CD8-positive, alpha-beta memory T cell (primary cell): ENCODE data around the gene RASL11A. TPM values are rescaled to one million over a fixed set of nuclear protein-coding genes. Genes with fewer than 3 reads are reported as not detected.
A peak's percentile ranks its signal among the peaks of the same experiment; 100 is the strongest.
"Not testable (repeated sequence)": the region's sequence is repeated elsewhere in the genome, so short reads cannot be mapped to it uniquely, and the experiment has no call there.

Experiments
- CTCF ChIA-PET: fragments of 350-600 bp; sonication (Branson Sonifier 250); formaldehyde crosslinking; loops from one replicate; lab custom pipeline; 2021; ENCODE audit warnings: antibody characterized with exemption; lab: Charles Lee
- POLR2A ChIA-PET: fragments of 350-600 bp; sonication (Branson Sonifier 250); formaldehyde crosslinking; loops from one replicate; lab custom pipeline; 2021; ENCODE audit warnings: antibody characterized with exemption; lab: Charles Lee
- DNase-seq, 5 donors: peaks; one replicate each; pipeline versions ENCODE4 v3.0.0 to v3.0.0-alpha.2; 2020 to 2022; ENCODE audit warnings: mixed read lengths in 1 of 5
- H3K27ac ChIP-seq: one replicate; pipeline ENCODE4 v1.7.0; 2013; ENCODE audit warnings: low read depth, mild to moderate bottlenecking, low read length, moderate library complexity
- H3K27me3 ChIP-seq: 2 replicates; pipeline ENCODE4 v1.7.0; 2013; ENCODE audit warnings: low read length, mild to moderate bottlenecking; ENCODE audit not compliant: insufficient read depth, poor library complexity, severe bottlenecking
- H3K36me3 ChIP-seq: 2 replicates; pipeline ENCODE4 v1.7.0; 2013; ENCODE audit warnings: mild to moderate bottlenecking, low read length, moderate library complexity; ENCODE audit not compliant: insufficient read depth
- H3K4me1 ChIP-seq: 2 replicates; pipeline ENCODE4 v1.7.0; 2013; ENCODE audit warnings: mild to moderate bottlenecking, low read length, moderate library complexity; ENCODE audit not compliant: insufficient read depth
- H3K4me3 ChIP-seq: 2 replicates; pipeline ENCODE4 v1.7.0; 2013; ENCODE audit warnings: mild to moderate bottlenecking, low read length
- H3K9me3 ChIP-seq: 2 replicates; pipeline ENCODE4 v1.7.0; 2013; ENCODE audit warnings: mild to moderate bottlenecking, low read length
- H3K27ac Mint-ChIP-seq, 8 donors: one replicate each; pipeline ENCODE4 v1.8.0; 2020 to 2021; ENCODE audit warnings: mixed read lengths in 8 of 8, mild to moderate bottlenecking in 6 of 8, inconsistent platforms in 3 of 8, moderate library complexity in 3 of 8
- H3K27me3 Mint-ChIP-seq, 2 donors: one replicate each; pipeline ENCODE4 v1.8.0; 2020 to 2021; ENCODE audit warnings: mixed read lengths in 2 of 2, mild to moderate bottlenecking in 1 of 2, moderate library complexity in 1 of 2
- H3K36me3 Mint-ChIP-seq, 3 donors: one replicate each; pipeline ENCODE4 v1.8.0; 2020 to 2021; ENCODE audit warnings: mixed read lengths in 3 of 3, inconsistent platforms in 1 of 3, mild to moderate bottlenecking in 1 of 3
- H3K4me1 Mint-ChIP-seq, 3 donors: one replicate each; pipeline ENCODE4 v1.8.0; 2020 to 2021; ENCODE audit warnings: mixed read lengths in 3 of 3, inconsistent platforms in 1 of 3, mild to moderate bottlenecking in 1 of 3
- H3K4me3 Mint-ChIP-seq, 7 donors: one replicate each; pipeline ENCODE4 v1.8.0; 2020 to 2021; ENCODE audit warnings: mixed read lengths in 7 of 7, mild to moderate bottlenecking in 6 of 7, moderate library complexity in 4 of 7, inconsistent platforms in 2 of 7
- H3K9me3 Mint-ChIP-seq, 5 donors: one replicate each; pipeline ENCODE4 v1.8.0; 2020 to 2022; ENCODE audit warnings: mixed read lengths in 5 of 5, mild to moderate bottlenecking in 3 of 5, moderate library complexity in 2 of 5, inconsistent platforms in 1 of 5
- polyA plus RNA-seq: library from polyadenylated mRNA; unstranded; fragments of 300-500 nt; fragmentation: Illumina TruSeq; gene quantifications from one replicate; pipeline ENCODE4 v1.2.3, GENCODE V29; 2021
- total RNA-seq, 2 experiments: library from RNA; stranded (reverse); gene quantifications; one replicate each; pipeline ENCODE4 v1.2.3, GENCODE V29; 2021

The RASL11A gene
- total RNA-seq (1 to 10 TPM; 5.3 to 6.3 TPM), polyA plus RNA-seq (0.75 TPM)

GRCh38 chr13:27270594-27271520, at the start of gene RASL11A:
TSS of gene RASL11A (plus strand) at chr13:27270830. CDS start at chr13:27270945, 115 bp downstream.
- peak within 1 kb of the TSS; percentile 8 for H3K27ac ChIP-seq

GRCh38 chr13:27222100-27222499, 48.5 kb upstream of the RASL11A start:
- H3K36me3 ChIP-seq, H3K9me3 ChIP-seq, H3K27ac ChIP-seq, H3K27me3 ChIP-seq, POLR2A ChIA-PET, H3K4me1 ChIP-seq, H3K4me3 Mint-ChIP-seq, DNase-seq, H3K4me1 Mint-ChIP-seq, H3K4me3 ChIP-seq, H3K9me3 Mint-ChIP-seq: not testable (repeated sequence)
- Mint-ChIP-seq H3K27me3 (peaks cover 17 to 59% of the 10 kb centered on the region in 2 donors), H3K36me3 (peaks cover 0 to 17% (median 3%) of the 10 kb centered on the region in 3 donors), H3K27ac (peak overlapping the region in 1 of 8 donors; percentile 49)
- CTCF ChIA-PET, result interaction anchor here (0.8 kb wide), 1 partner anchor 15 kb away, joined by 3 read pairs; no protein-coding TSS in a partner anchor

More at GRCh38 chr13:27270594-27271520, at the start of gene RASL11A:
- peaks cover 6% of the 10 kb centered on the region for H3K4me1 ChIP-seq
- H3K9me3 ChIP-seq, result no peaks in the 10 kb centered on the region
- H3K27me3 ChIP-seq, result peaks cover 4% of the 10 kb centered on the region
- peaks cover 8 to 14% (median 13%) of the 10 kb centered on the region in 3 donors for H3K4me1 Mint-ChIP-seq
- peak within 1 kb of the TSS in 6 of 8 donors; percentile 38 to 85 (median 80) for H3K27ac Mint-ChIP-seq
- DNase-seq, result peak; percentile 64 to 79 (median 67)
- peaks cover 4 to 30% of the 10 kb centered on the region in 2 donors for H3K27me3 Mint-ChIP-seq
- peaks cover 0 to 2% (median 0%) of the 10 kb centered on the region in 5 donors for H3K9me3 Mint-ChIP-seq
- POLR2A ChIA-PET, result interaction anchor here (0.7 to 0.9 kb wide), 2 partner anchors 20 to 100 kb away, joined by 3 to 5 read pairs; partner anchors contain the start of gene RPL21
- H3K4me3 ChIP-seq, result peak within 1 kb of the TSS; percentile 74
- peak within 1 kb of the TSS; percentile 87 to 95 (median 90) for H3K4me3 Mint-ChIP-seq
- no peaks in the 10 kb centered on the region for H3K36me3 ChIP-seq
- H3K36me3 Mint-ChIP-seq, result peaks cover 0 to 1% (median 0%) of the 10 kb centered on the region in 3 donors
- CTCF ChIA-PET, result interaction anchor here (0.6 to 1.6 kb wide), 22 partner anchors 9 to 294 kb away, joined by 3 to 15 read pairs (median 4); no protein-coding TSS in a partner anchor

- DNase-seq, result peak in 1 of 5 donors; percentile 10
- Mint-ChIP-seq H3K27ac (no peak overlapping the region), H3K4me3 (peak overlapping the region in 3 of 7 donors; percentile 8 to 58 (median 19)), H3K27me3 (peaks cover 15 to 44% of the 10 kb centered on the region in 2 donors), H3K4me1 (peaks cover 5 to 7% (median 6%) of the 10 kb centered on the region in 3 donors), H3K36me3 (peaks cover 0 to 2% (median 0%) of the 10 kb centered on the region in 3 donors), H3K9me3 (peaks cover 9 to 22% (median 12%) of the 10 kb centered on the region in 5 donors)
- Histone ChIP-seq H3K4me1 (no peaks in the 10 kb centered on the region), H3K4me3 (no peak overlapping the region), H3K9me3 (no peaks in the 10 kb centered on the region), H3K27me3 (no peaks in the 10 kb centered on the region), H3K27ac (no peak overlapping the region), H3K36me3 (no peaks in the 10 kb centered on the region)
- POLR2A ChIA-PET, result no interaction called here
- CTCF ChIA-PET, result no interaction called here
Measured at GRCh38 chr13:27226991-27227390, 43.6 kb upstream of the RASL11A start.

GRCh38 chr13:27228131-27228530, 42.5 kb upstream of the RASL11A start:
- Mint-ChIP-seq H3K9me3 (peaks cover 7 to 31% (median 19%) of the 10 kb centered on the region in 5 donors), H3K4me3 (no peak overlapping the region), H3K27me3 (peaks cover 12 to 36% of the 10 kb centered on the region in 2 donors), H3K4me1 (peaks cover 5 to 7% (median 6%) of the 10 kb centered on the region in 3 donors), H3K36me3 (peaks cover 0 to 11% (median 1%) of the 10 kb centered on the region in 3 donors), H3K27ac (no peak overlapping the region)
- CTCF ChIA-PET, result no interaction called here
- Histone ChIP-seq H3K27ac (no peak overlapping the region), H3K4me3 (no peak overlapping the region), H3K27me3 (no peaks in the 10 kb centered on the region), H3K9me3 (no peaks in the 10 kb centered on the region), H3K36me3 (no peaks in the 10 kb centered on the region), H3K4me1 (no peaks in the 10 kb centered on the region)
- DNase-seq, result no peak
- POLR2A ChIA-PET, result no interaction called here

GRCh38 chr13:27229642-27230041, 41.0 kb upstream of the RASL11A start:
- no peak overlapping the region for H3K27ac Mint-ChIP-seq
- Histone ChIP-seq H3K36me3 (no peaks in the 10 kb centered on the region), H3K4me3 (no peak overlapping the region), H3K4me1 (no peaks in the 10 kb centered on the region), H3K27ac (no peak overlapping the region), H3K27me3 (no peaks in the 10 kb centered on the region), H3K9me3 (no peaks in the 10 kb centered on the region)
- peaks cover 5 to 7% (median 6%) of the 10 kb centered on the region in 3 donors for H3K4me1 Mint-ChIP-seq
- peaks cover 9 to 26% of the 10 kb centered on the region in 2 donors for H3K27me3 Mint-ChIP-seq
- peaks cover 7 to 31% (median 19%) of the 10 kb centered on the region in 5 donors for H3K9me3 Mint-ChIP-seq
- POLR2A ChIA-PET, result no interaction called here
- peaks cover 0 to 11% (median 1%) of the 10 kb centered on the region in 3 donors for H3K36me3 Mint-ChIP-seq
- CTCF ChIA-PET, result no interaction called here
- no peak for DNase-seq
- no peak overlapping the region for H3K4me3 Mint-ChIP-seq

GRCh38 chr13:27233964-27234363, 36.7 kb upstream of the RASL11A start:
- H3K4me1 Mint-ChIP-seq, result no peaks in the 10 kb centered on the region
- H3K27me3 Mint-ChIP-seq, result peaks cover 0 to 1% of the 10 kb centered on the region in 2 donors
- Histone ChIP-seq H3K27ac (no peak overlapping the region), H3K9me3 (no peaks in the 10 kb centered on the region), H3K36me3 (no peaks in the 10 kb centered on the region), H3K27me3 (no peaks in the 10 kb centered on the region), H3K4me1 (no peaks in the 10 kb centered on the region), H3K4me3 (no peak overlapping the region)
- H3K27ac Mint-ChIP-seq, result peak overlapping the region in 1 of 8 donors; percentile 51
- no peak overlapping the region for H3K4me3 Mint-ChIP-seq
- ChIA-PET CTCF (no interaction called here), POLR2A (no interaction called here)
- no peak for DNase-seq
- peaks cover 3 to 22% (median 14%) of the 10 kb centered on the region in 5 donors for H3K9me3 Mint-ChIP-seq
- H3K36me3 Mint-ChIP-seq, result peaks cover 0 to 11% (median 1%) of the 10 kb centered on the region in 3 donors

GRCh38 chr13:27236478-27236877, 34.2 kb upstream of the RASL11A start:
- H3K36me3 Mint-ChIP-seq, result peaks cover 0 to 11% (median 1%) of the 10 kb centered on the region in 3 donors
- Histone ChIP-seq H3K9me3 (no peaks in the 10 kb centered on the region), H3K4me3 (no peak overlapping the region), H3K27me3 (no peaks in the 10 kb centered on the region), H3K27ac (no peak overlapping the region), H3K36me3 (no peaks in the 10 kb centered on the region), H3K4me1 (no peaks in the 10 kb centered on the region)
- H3K27me3 Mint-ChIP-seq, result no peaks in the 10 kb centered on the region
- no peak overlapping the region for H3K27ac Mint-ChIP-seq
- H3K9me3 Mint-ChIP-seq, result peaks cover under 1 to 14% (median 9%) of the 10 kb centered on the region in 5 donors
- POLR2A ChIA-PET, result no interaction called here
- H3K4me1 Mint-ChIP-seq, result no peaks in the 10 kb centered on the region
- CTCF ChIA-PET, result no interaction called here
- no peak overlapping the region for H3K4me3 Mint-ChIP-seq
- no peak for DNase-seq
